HepG2 (cell line): ENCODE data around the gene ALDH2. TPM values are rescaled to one million over a fixed set of nuclear protein-coding genes. Genes with fewer than 3 reads are reported as not detected.
A peak's percentile ranks its signal among the peaks of the same experiment; 100 is the strongest.

Source experiments
- ARNT2 ChIP-seq: sonication (generic); formaldehyde crosslinking; IDR thresholded peaks from 2 replicates; pipeline ENCODE4 v1.8.0; 2022; ENCODE audit warnings: mild to moderate bottlenecking, low read depth, missing genetic modification reagents, moderate library complexity
- ASH2L ChIP-seq: fragments of 300-600, 200-600 bp; sonication (generic); IDR thresholded peaks from 2 replicates; pipeline ENCODE4 v1.7.0; 2017; ENCODE audit warnings: low read depth, mild to moderate bottlenecking, moderate library complexity, mixed read lengths, low read length; ENCODE audit not compliant: insufficient read length
- EP300 ChIP-seq, 3 experiments: sonication (generic) in 1 of 3; formaldehyde crosslinking in 1 of 3; IDR thresholded peaks; 2 replicates each; pipeline versions ENCODE4 v1.5.1 to v1.6.1; 2011 to 2020; ENCODE audit warnings: low read depth in 2 of 3, low read length in 2 of 3, borderline replicate concordance in 1 of 3, improper control_type of control experiment in 1 of 3, mild to moderate bottlenecking in 1 of 3, missing genetic modification reagents in 1 of 3, moderate library complexity in 1 of 3
- FOXK2 ChIP-seq: fragments of 450-650 bp; IDR thresholded peaks from 2 replicates; pipeline ENCODE4 v1.6.1; 2016
- GFI1 ChIP-seq: sonication (generic); formaldehyde crosslinking; IDR thresholded peaks from 2 replicates; pipeline ENCODE4 v1.5.0; 2020; ENCODE audit warnings: missing genetic modification reagents, mild to moderate bottlenecking, borderline replicate concordance
- GZF1 ChIP-seq: sonication (generic); formaldehyde crosslinking; IDR thresholded peaks from 2 replicates; pipeline ENCODE4 v1.5.1; 2020; ENCODE audit warnings: mild to moderate bottlenecking, missing genetic modification reagents
- HIVEP1 ChIP-seq: sonication (generic); formaldehyde crosslinking; IDR thresholded peaks from 2 replicates; pipeline ENCODE4 v1.4.0; 2020; ENCODE audit warnings: mild to moderate bottlenecking, missing genetic modification reagents
- HNF4A ChIP-seq: sonication (generic); formaldehyde crosslinking; IDR thresholded peaks from 2 replicates; pipeline ENCODE4 v1.4.0; 2020; ENCODE audit warnings: missing genetic modification reagents
- HNF4G ChIP-seq, 2 experiments: sonication (generic) in 1 of 2; formaldehyde crosslinking in 1 of 2; IDR thresholded peaks; 2 replicates each; pipeline versions ENCODE4 v1.4.0 to v1.6.1; 2011 to 2020; ENCODE audit warnings: borderline replicate concordance in 2 of 2, low read depth in 2 of 2, mild to moderate bottlenecking in 2 of 2, low read length in 1 of 2, missing genetic modification reagents in 1 of 2, moderate library complexity in 1 of 2
- HNRNPK ChIP-seq: fragments of 200-400 bp; formaldehyde crosslinking; IDR thresholded peaks from 2 replicates; pipeline ENCODE4 v1.6.1; 2018; ENCODE audit warnings: low read length, low read depth, moderate library complexity, mild to moderate bottlenecking; ENCODE audit not compliant: poor library complexity, severe bottlenecking
- ISL2 ChIP-seq: sonication (generic); formaldehyde crosslinking; IDR thresholded peaks from 2 replicates; pipeline ENCODE4 v1.5.0; 2020; ENCODE audit warnings: missing genetic modification reagents
- KDM2A ChIP-seq: sonication (generic); formaldehyde crosslinking; IDR thresholded peaks from 2 replicates; pipeline ENCODE4 v1.4.0; 2020; ENCODE audit warnings: low read depth, missing genetic modification reagents, borderline replicate concordance
- NONO ChIP-seq, 2 experiments: fragments of 450-650 bp in 1 of 2; sonication (generic) in 1 of 2; formaldehyde crosslinking in 1 of 2; IDR thresholded peaks in 1 of 2; conservative IDR thresholded peaks in 1 of 2; 2 replicates each; pipeline versions ENCODE4 v1.6.1 to v1.8.0; 2017 to 2022; ENCODE audit warnings: mild to moderate bottlenecking in 1 of 2, missing genetic modification reagents in 1 of 2, moderate library complexity in 1 of 2
- RXRB ChIP-seq: IDR thresholded peaks from 2 replicates; pipeline ENCODE4 v1.6.1; 2016; ENCODE audit warnings: borderline replicate concordance, missing genetic modification reagents, missing compliant biosample characterization
- SALL1 ChIP-seq: sonication (generic); formaldehyde crosslinking; IDR thresholded peaks from 2 replicates; pipeline ENCODE4 v1.8.0; 2022; ENCODE audit warnings: mild to moderate bottlenecking, missing genetic modification reagents
- ZBTB21 ChIP-seq: sonication (generic); formaldehyde crosslinking; IDR thresholded peaks from 2 replicates; pipeline ENCODE4 v1.4.0; 2020; ENCODE audit warnings: missing genetic modification reagents
- ZNF547 ChIP-seq: sonication (generic); formaldehyde crosslinking; IDR thresholded peaks from 2 replicates; pipeline ENCODE4 v1.5.1; 2020; ENCODE audit warnings: mild to moderate bottlenecking, missing genetic modification reagents
- ZNF567 ChIP-seq: sonication (generic); formaldehyde crosslinking; IDR thresholded peaks from 2 replicates; pipeline ENCODE4 v1.8.1; 2023; ENCODE audit warnings: mild to moderate bottlenecking, missing genetic modification reagents, borderline replicate concordance
- ZNF780A ChIP-seq: sonication (generic); formaldehyde crosslinking; IDR thresholded peaks from 2 replicates; pipeline ENCODE4 v1.8.0; 2022; ENCODE audit warnings: mild to moderate bottlenecking, missing genetic modification reagents, moderate library complexity
- polyA plus RNA-seq, 8 experiments: library from polyadenylated mRNA; depleted of rRNA in 3 of 8; stranded (reverse) in 7 of 8; unstranded in 1 of 8; fragments of >200 nt; fragmentation: Illumina TruSeq in 4 of 8; extraction: Trizol in 4 of 8; gene quantifications; 2 replicates each; pipeline versions ENCODE4 v1.2.1 to v1.2.3, GENCODE V29; 2011 to 2016; ENCODE audit warnings: low read depth in 4 of 8, missing spikeins in 1 of 8, mixed read lengths in 1 of 8; ENCODE audit not compliant: insufficient read depth in 1 of 8
- total RNA-seq, 5 experiments: library from RNA; depleted of rRNA; stranded (reverse); fragments of >200 nt; fragmentation: Illumina TruSeq; extraction: Trizol; gene quantifications; 2 replicates each; pipeline ENCODE4 v1.2.3, GENCODE V29; 2016; ENCODE audit warnings: low read depth in 1 of 5
- TF ChIP-seq, protein P1 (sequence below): sonication (generic); formaldehyde crosslinking; IDR thresholded peaks from 2 replicates; pipeline ENCODE4 v1.5.1; 2020; ENCODE audit warnings: missing genetic modification reagents, mild to moderate bottlenecking, borderline replicate concordance
- TF ChIP-seq, protein P2 (sequence below): sonication (generic); formaldehyde crosslinking; IDR thresholded peaks from 2 replicates; pipeline ENCODE4 v1.4.0; 2020; ENCODE audit warnings: mild to moderate bottlenecking, missing genetic modification reagents
- TF ChIP-seq, protein P3 (sequence below): sonication (generic); formaldehyde crosslinking; IDR thresholded peaks from 2 replicates; pipeline ENCODE4 v1.8.0; 2022; ENCODE audit warnings: missing genetic modification reagents, mild to moderate bottlenecking, inconsistent platforms, borderline replicate concordance
- TF ChIP-seq, protein P4 (sequence below): sonication (generic); formaldehyde crosslinking; IDR thresholded peaks from 2 replicates; pipeline ENCODE4 v1.8.0; 2023; ENCODE audit warnings: mild to moderate bottlenecking, missing genetic modification reagents

Gene ALDH2
- total and polyA plus RNA-seq, 2 of the 13 experiments (the other 11 are each of a cell fraction or from before 2014, with no cell fraction given) = 78.8 to 103 TPM

GRCh38 chr12:111773801-111774551, 7.2 kb downstream of the ALDH2 start (continued):
- TF ChIP-seq ASH2L (peak; percentile 78), HNF4G (IDR thresholded peaks at IDR 0.05; ENCODE audit: borderline replicate concordance, low read depth, low read length) (peak; percentile 60; the same call in 1 of the 2 replicates), HNF4G (CRISPR knock-in tag; IDR thresholded peaks at IDR 0.05; ENCODE audit: borderline replicate concordance, low read depth) (no peak), ZNF780A (CRISPR knock-in tag) (0 out of 2 replicates have a peak, but pooled peaks have one; percentile 35), GFI1 (CRISPR knock-in tag) (0 out of 2 replicates have a peak, but pooled peaks have one; percentile 63), NONO (IDR thresholded peaks at IDR 0.05) (no peak), NONO (CRISPR knock-in tag; conservative IDR thresholded peaks at IDR 0.05) (0 out of 2 replicates have a peak, but pooled peaks have one; percentile 20), KDM2A (CRISPR knock-in tag) (peak; percentile 47; the same call in 1 of the 2 replicates), ISL2 (CRISPR knock-in tag) (0 out of 2 replicates have a peak, but pooled peaks have one; percentile 10), SALL1 (CRISPR knock-in tag) (peak; percentile 58), HNF4A (CRISPR knock-in tag) (peak; percentile 72), GZF1 (peak; percentile 99), EP300 (IDR thresholded peaks at IDR 0.05; ENCODE audit: low read depth in 2 of 2, low read length in 2 of 2) (peak; percentile 75 to 87; a peak in 3 of 4 replicates), EP300 (CRISPR knock-in tag; IDR thresholded peaks at IDR 0.05; ENCODE audit: borderline replicate concordance) (no peak; the same call in 1 of the 2 replicates), FOXK2 (peak; percentile 39; the same call in 1 of the 2 replicates), HNRNPK (no peak), HIVEP1 (CRISPR knock-in tag) (0 out of 2 replicates have a peak, but pooled peaks have one; percentile 21), ZNF567 (no peak), RXRB (CRISPR knock-in tag) (peak; percentile 51; the same call in 1 of the 2 replicates), ZBTB21 (CRISPR knock-in tag) (no peak), ZNF547 (CRISPR knock-in tag) (0 out of 2 replicates have a peak, but pooled peaks have one; percentile 36), ARNT2 (CRISPR knock-in tag) (0 out of 2 replicates have a peak, but pooled peaks have one; percentile 61)
- TF ChIP-seq, protein P1, sequence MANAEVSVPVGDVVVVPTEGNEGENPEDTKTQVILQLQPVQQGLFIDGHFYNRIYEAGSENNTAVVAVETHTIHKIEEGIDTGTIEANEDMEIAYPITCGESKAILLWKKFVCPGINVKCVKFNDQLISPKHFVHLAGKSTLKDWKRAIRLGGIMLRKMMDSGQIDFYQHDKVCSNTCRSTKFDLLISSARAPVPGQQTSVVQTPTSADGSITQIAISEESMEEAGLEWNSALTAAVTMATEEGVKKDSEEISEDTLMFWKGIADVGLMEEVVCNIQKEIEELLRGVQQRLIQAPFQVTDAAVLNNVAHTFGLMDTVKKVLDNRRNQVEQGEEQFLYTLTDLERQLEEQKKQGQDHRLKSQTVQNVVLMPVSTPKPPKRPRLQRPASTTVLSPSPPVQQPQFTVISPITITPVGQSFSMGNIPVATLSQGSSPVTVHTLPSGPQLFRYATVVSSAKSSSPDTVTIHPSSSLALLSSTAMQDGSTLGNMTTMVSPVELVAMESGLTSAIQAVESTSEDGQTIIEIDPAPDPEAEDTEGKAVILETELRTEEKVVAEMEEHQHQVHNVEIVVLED (CRISPR knock-in tag) = 0 out of 2 replicates have a peak, but pooled peaks have one; percentile 32
- TF ChIP-seq, protein P2, sequence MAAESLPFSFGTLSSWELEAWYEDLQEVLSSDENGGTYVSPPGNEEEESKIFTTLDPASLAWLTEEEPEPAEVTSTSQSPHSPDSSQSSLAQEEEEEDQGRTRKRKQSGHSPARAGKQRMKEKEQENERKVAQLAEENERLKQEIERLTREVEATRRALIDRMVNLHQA (CRISPR knock-in tag) = no peak
- TF ChIP-seq, protein P3, sequence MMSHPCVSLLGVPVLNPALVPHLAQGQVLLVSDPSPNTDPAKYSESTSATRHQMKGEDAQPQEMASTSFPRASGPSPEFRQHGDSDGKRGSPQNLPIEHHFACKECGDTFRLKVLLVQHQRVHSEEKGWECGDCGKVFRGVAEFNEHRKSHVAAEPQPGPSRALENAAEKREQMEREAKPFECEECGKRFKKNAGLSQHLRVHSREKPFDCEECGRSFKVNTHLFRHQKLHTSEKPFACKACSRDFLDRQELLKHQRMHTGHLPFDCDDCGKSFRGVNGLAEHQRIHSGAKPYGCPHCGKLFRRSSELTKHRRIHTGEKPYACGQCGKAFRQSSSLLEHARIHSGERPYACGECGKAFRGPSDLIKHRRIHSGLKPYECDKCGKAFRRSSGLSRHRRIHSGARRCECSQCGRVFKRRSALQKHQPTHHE = no peak
- TF ChIP-seq, protein P4, sequence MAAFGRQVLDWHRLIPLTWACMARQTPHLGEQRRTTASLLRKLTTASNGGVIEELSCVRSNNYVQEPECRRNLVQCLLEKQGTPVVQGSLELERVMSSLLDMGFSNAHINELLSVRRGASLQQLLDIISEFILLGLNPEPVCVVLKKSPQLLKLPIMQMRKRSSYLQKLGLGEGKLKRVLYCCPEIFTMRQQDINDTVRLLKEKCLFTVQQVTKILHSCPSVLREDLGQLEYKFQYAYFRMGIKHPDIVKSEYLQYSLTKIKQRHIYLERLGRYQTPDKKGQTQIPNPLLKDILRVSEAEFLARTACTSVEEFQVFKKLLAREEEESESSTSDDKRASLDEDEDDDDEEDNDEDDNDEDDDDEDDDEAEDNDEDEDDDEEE (CRISPR knock-in tag) = no peak
